DND-41 (cell line): ENCODE results near the gene TCF7L1.

ENCODE experiments used
- ATAC-seq: fragments of 200-7000 bp; cut with Tn5 transposase; 3 replicates; pipeline ENCODE4 v1.9.1; 2021; ENCODE audit warnings: low read depth; ENCODE audit not compliant: insufficient read depth
- DNase-seq: peaks from one replicate; pipeline ENCODE4 v3.0.0-alpha.2; 2020
- H2AFZ ChIP-seq: 2 replicates; pipeline ENCODE4 v1.6.0; 2012; ENCODE audit warnings: low read depth, low read length
- H3K27ac ChIP-seq: 2 replicates; pipeline ENCODE4 v1.5.1; 2012; ENCODE audit warnings: low read length, inconsistent platforms
- H3K27me3 ChIP-seq: fragments of 200-600 bp; sonication (generic); 2 replicates; pipeline ENCODE4 v1.6.0; 2012; ENCODE audit warnings: low read length, mild to moderate bottlenecking, inconsistent platforms; ENCODE audit not compliant: insufficient read depth, poor library complexity
- H3K36me3 ChIP-seq: 2 replicates; pipeline ENCODE4 v1.5.1; 2012; ENCODE audit warnings: low read length, inconsistent platforms; ENCODE audit not compliant: insufficient read depth
- H3K4me1 ChIP-seq: 2 replicates; pipeline ENCODE4 v1.5.1; 2012; ENCODE audit warnings: mild to moderate bottlenecking, low read length; ENCODE audit not compliant: insufficient read depth
- H3K4me2 ChIP-seq: 2 replicates; pipeline ENCODE4 v1.6.0; 2012; ENCODE audit warnings: mild to moderate bottlenecking, moderate library complexity, low read length, inconsistent platforms; ENCODE audit not compliant: insufficient read depth
- H3K4me3 ChIP-seq, 2 experiments: fragments of 200-600 bp in 1 of 2; shearing (Covaris generic) in 1 of 2; 2 replicates each; pipeline ENCODE4 v1.5.1; 2012 to 2016; ENCODE audit warnings: inconsistent platforms in 2 of 2, low read length in 2 of 2, mild to moderate bottlenecking in 2 of 2, low read depth in 1 of 2, moderate library complexity in 1 of 2
- H3K79me2 ChIP-seq: 2 replicates; pipeline ENCODE4 v1.6.0; 2012; ENCODE audit warnings: low read length, inconsistent platforms; ENCODE audit not compliant: insufficient read depth
- H3K9ac ChIP-seq: 2 replicates; pipeline ENCODE4 v1.6.0; 2012; ENCODE audit warnings: low read depth, mild to moderate bottlenecking, inconsistent platforms, low read length, moderate library complexity
- H3K9me3 ChIP-seq: 2 replicates; pipeline ENCODE4 v1.5.1; 2012; ENCODE audit warnings: low read length, moderate library complexity, mild to moderate bottlenecking, inconsistent platforms; ENCODE audit not compliant: insufficient read depth, severe bottlenecking
- H4K20me1 ChIP-seq: 2 replicates; pipeline ENCODE4 v1.6.0; 2012; ENCODE audit warnings: low read length; ENCODE audit not compliant: insufficient read depth
- CTCF ChIP-seq: IDR thresholded peaks from 2 replicates; pipeline ENCODE4 v1.5.1; 2012; ENCODE audit warnings: borderline replicate concordance, low read length, moderate library complexity, mild to moderate bottlenecking; ENCODE audit not compliant: poor library complexity, severe bottlenecking; ENCODE audit errors: extremely low read depth
- EZH2 ChIP-seq: IDR thresholded peaks from 3 replicates; pipeline ENCODE4 v1.6.1; 2012; ENCODE audit warnings: borderline replicate concordance, low read depth, mild to moderate bottlenecking, moderate library complexity, low read length, inconsistent platforms; ENCODE audit not compliant: severe bottlenecking

The TCF7L1 gene

GRCh38 chr2:85253890-85254289 is 120.7 kb downstream of the TCF7L1 start:
- Histone ChIP-seq H4K20me1 (no peaks in the 10 kb centered on the region), H3K4me2 (no peak overlapping the region), H3K4me1 (no peaks in the 10 kb centered on the region), H3K27ac (no peak overlapping the region), H3K9ac (no peak overlapping the region), H3K4me3 (no peak overlapping the region), H2AFZ (no peak overlapping the region), H3K36me3 (no peaks in the 10 kb centered on the region), H3K79me2 (no peaks in the 10 kb centered on the region), H3K27me3 (no peaks in the 10 kb centered on the region), H3K9me3 (no peaks in the 10 kb centered on the region)
- no peak for TF ChIP-seq CTCF
- no peak for TF ChIP-seq EZH2
- DNase-seq (no peak), ATAC-seq (no peak)

DNA sequence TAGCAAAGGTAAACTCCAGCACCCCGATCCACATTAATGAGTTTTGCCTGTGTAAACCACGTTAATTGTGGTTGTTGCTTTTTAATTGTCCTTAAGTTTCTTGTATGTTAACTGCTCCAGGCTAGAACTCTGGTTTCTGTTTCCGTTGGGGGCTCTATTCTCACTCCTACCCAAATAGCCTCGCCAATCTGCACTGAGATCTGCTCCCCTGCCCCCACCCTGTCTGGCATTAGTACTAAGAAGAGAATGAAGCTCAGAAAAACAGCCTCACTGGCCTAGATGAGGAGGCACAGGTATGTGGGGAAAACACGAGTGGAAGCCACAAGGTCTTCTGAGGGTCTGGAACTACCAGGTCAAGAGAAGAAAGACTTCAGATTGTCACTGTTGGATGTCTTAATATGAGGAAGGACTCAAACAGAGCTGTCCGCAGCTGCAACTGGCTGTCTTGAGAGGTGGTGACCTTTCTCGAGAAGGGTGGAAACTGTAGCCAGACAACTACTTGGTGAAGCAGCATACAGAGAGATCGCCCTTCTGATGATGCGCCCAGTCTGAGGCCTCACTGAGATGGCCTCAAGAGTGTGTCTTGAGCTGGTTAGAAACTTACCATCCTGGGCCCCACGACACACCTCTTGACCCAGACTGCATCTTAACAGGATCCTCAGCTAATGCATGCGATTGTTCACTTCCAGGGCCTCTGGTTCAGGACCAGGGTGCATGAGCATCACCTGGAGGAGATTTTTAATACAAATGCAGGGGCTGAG is 121.5 kb downstream of the TCF7L1 start:
- ATAC-seq (0 out of 3 replicates have a peak, but pooled peaks have one; percentile 37), DNase-seq (no peak)
- Histone ChIP-seq H3K4me2 (no peak overlapping the region), H3K27ac (no peak overlapping the region), H3K4me1 (no peaks in the 10 kb centered on the region), H3K79me2 (no peaks in the 10 kb centered on the region), H4K20me1 (no peaks in the 10 kb centered on the region), H3K36me3 (no peaks in the 10 kb centered on the region), H3K9me3 (no peaks in the 10 kb centered on the region), H3K4me3 (no peak overlapping the region), H3K9ac (no peak overlapping the region), H3K27me3 (no peaks in the 10 kb centered on the region), H2AFZ (no peak overlapping the region)
- TF ChIP-seq EZH2 (no peak), CTCF (no peak)

DNA sequence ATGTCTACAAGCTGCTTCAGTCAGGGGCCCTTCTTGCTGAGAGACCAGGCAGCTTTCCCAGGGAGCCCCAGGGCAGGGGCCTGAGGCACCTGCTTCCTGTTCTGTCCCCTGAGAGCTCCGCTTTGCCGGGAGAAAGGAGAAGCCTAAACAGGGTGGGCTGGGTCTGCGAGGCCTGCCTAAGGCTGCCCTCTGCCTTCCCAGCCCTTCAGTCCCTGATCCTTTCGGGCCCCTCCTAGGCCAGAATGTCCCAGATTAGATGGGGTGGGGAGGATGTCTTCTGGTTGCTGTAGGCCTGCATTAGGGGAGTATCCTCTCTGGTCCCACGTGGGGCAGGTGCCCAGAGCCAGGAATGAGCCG is 122.2 kb downstream of the TCF7L1 start:
- Histone ChIP-seq H3K36me3 (no peaks in the 10 kb centered on the region), H3K4me3 (no peak overlapping the region), H4K20me1 (no peaks in the 10 kb centered on the region), H3K27me3 (no peaks in the 10 kb centered on the region), H3K79me2 (no peaks in the 10 kb centered on the region), H3K4me2 (no peak overlapping the region), H3K4me1 (no peaks in the 10 kb centered on the region), H3K9ac (no peak overlapping the region), H3K9me3 (no peaks in the 10 kb centered on the region), H3K27ac (no peak overlapping the region), H2AFZ (no peak overlapping the region)
- TF ChIP-seq CTCF (no peak), EZH2 (no peak)
- ATAC-seq: no peak
- DNase-seq: no peak
